Fibroblast of pulmonary artery (primary cell): ENCODE results near the gene PPP1R37.

ENCODE experiments used
- DNase-seq: peaks from one replicate; pipeline ENCODE4 v3.0.0-alpha.2; 2010; ENCODE audit warnings: low read depth
- H3K4me3 ChIP-seq: replicated peaks from 2 replicates; pipeline ENCODE4 v1.5.1; 2011; ENCODE audit warnings: low read depth, mild to moderate bottlenecking, control low read depth, low read length, moderate library complexity
- TF ChIP-seq, protein P1 (sequence below): IDR thresholded peaks from 2 replicates; pipeline ENCODE4 v1.5.1; 2011; ENCODE audit warnings: mild to moderate bottlenecking, control low read depth, low read length, inconsistent platforms; ENCODE audit errors: missing control alignments

Gene PPP1R37

DNA sequence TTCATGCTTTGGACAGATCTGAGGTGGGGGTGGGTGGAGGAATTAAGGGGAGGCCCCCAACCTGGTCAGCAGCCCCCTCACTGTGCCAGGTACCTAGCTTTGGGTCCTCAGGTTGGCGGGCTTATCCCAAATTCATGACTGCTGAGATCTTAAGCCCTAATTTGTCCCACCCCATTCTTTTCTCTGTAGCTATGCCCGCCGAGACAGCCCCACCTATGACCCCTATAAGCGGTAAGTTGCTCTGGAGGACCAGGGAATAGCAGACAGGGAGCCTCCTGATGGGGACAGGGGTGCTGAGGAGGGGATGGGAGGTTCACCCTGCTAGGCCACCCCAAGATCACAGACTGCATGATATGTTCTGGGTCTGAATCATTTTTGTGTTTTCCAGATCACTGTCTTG lies 31.0 kb upstream of the PPP1R37 start:
- DNase-seq = no peak
- no peak overlapping the region for H3K4me3 ChIP-seq
- TF ChIP-seq, protein P1, sequence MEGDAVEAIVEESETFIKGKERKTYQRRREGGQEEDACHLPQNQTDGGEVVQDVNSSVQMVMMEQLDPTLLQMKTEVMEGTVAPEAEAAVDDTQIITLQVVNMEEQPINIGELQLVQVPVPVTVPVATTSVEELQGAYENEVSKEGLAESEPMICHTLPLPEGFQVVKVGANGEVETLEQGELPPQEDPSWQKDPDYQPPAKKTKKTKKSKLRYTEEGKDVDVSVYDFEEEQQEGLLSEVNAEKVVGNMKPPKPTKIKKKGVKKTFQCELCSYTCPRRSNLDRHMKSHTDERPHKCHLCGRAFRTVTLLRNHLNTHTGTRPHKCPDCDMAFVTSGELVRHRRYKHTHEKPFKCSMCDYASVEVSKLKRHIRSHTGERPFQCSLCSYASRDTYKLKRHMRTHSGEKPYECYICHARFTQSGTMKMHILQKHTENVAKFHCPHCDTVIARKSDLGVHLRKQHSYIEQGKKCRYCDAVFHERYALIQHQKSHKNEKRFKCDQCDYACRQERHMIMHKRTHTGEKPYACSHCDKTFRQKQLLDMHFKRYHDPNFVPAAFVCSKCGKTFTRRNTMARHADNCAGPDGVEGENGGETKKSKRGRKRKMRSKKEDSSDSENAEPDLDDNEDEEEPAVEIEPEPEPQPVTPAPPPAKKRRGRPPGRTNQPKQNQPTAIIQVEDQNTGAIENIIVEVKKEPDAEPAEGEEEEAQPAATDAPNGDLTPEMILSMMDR = no peak

DNA sequence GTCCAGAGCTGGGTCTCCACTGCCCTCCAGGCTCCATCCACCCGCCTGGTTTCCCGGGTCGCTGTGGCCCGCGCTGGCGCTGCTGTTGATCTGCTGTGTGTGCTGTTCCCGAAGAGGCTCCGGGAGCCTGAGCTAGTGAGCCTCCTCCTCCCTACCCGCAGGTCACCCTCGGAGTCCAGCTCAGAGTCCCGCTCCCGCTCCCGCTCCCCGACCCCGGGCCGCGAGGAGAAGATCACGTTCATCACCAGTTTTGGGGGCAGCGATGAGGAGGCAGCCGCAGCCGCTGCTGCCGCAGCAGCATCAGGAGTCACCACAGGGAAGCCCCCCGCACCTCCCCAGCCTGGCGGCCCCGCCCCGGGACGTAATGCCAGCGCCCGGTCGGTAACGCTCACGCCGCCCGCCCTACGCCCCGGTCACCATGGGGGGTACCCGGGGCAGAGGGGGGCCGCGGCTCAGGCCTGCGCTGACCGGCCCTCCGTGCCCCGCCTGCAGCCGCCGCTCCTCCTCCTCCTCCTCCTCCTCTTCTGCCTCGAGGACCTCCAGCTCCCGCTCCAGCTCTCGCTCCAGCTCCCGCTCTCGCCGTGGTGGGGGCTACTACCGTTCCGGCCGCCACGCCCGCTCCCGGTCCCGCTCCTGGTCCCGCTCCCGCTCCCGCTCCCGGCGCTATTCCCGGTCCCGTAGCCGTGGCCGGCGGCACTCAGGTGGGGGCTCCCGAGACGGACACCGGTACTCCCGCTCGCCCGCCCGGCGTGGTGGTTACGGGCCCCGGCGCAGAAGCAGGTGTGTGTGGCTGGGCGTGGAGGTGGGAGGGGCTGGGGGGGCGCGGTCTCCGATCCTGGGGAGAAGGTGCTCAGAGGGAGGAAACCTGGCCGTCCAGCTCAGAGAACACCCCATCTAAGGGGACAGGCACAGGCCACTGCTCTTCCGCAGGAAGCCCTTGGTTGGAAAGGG lies 28.9 kb upstream of the PPP1R37 start:
- TF ChIP-seq, protein P1 = no peak
- no peak for DNase-seq
- no peak overlapping the region for H3K4me3 ChIP-seq

- no peak overlapping the region for H3K4me3 ChIP-seq
- no peak for DNase-seq
- TF ChIP-seq, protein P1 = no peak
Observed at GRCh38 chr19:45066921-45067661, 25.9 kb upstream of the PPP1R37 start.

DNA sequence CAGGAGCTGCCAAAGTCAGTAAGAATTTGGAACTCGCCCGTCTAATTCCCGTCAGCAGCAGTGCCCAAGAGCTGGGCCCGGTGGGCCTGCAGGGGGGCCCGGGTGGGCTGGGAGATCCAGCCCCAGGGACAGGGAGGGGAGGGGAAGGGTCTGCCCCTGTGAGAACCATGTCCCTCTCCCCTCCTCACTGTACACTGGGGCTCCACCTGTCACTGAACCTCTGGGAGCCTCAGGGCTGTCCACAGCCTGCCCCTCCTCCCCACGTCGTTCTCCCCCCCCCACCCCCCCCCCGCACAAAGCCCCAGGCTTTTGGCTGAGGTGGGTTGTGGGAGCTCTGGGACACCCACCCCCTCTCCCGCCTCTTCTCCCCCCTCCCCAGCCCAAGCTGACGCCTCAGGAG lies 24.9 kb upstream of the PPP1R37 start:
- TF ChIP-seq, protein P1 = no peak
- no peak overlapping the region for H3K4me3 ChIP-seq
- DNase-seq = no peak

DNA sequence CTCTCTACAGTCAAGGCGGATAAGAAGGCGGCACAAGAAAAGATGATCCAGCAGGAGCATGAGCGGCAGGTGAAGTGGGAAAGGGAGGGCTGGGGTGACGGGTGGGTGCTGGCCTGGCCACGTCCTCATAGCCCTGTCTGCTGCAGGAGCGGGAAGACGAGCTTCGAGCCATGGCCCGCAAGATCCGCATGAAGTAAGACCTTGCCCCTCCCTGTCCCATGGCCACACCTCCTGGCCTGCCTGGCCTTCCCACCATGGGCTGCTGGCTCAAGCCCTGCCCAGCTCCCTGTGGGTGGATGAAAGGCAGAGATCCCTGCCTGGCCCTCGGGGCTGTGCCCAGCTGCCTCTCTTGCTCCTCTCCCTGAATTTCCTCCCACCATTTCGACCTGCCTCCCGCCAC lies 23.9 kb upstream of the PPP1R37 start:
- DNase-seq = no peak
- TF ChIP-seq, protein P1 = no peak
- no peak overlapping the region for H3K4me3 ChIP-seq

DNA sequence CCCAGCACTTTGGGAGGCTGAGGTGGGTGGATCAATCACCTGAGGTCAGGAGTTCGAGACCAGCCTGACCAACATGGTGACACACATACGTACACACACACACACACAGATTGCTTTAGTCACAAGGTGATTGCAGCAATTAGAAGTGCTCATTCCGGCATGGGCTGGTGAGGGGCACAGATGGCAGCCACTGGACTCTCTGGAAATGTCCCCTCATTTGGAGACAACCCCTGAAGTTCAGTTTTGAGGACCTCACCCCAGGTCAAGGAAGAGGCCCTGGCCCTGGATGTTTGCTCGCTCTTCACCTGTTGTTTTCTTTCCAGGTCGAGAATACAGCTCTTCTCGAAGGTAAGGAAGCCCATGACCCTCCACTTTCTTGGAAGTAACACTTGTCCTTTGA lies 22.8 kb upstream of the PPP1R37 start:
- no peak for DNase-seq
- TF ChIP-seq, protein P1 = no peak

More for the DNA sequence above, 22.8 kb upstream of the PPP1R37 start:
- H3K4me3 ChIP-seq = no peak overlapping the region
